GM12891 (cell line): ENCODE measurements around the gene HGF.

Source experiments
- POLR2A ChIP-seq: IDR thresholded peaks from 2 replicates; pipeline ENCODE4 v1.6.1; 2011; ENCODE audit warnings: low read depth, low read length, control low read depth
- POLR2AphosphoS5 ChIP-seq: IDR thresholded peaks from 2 replicates; pipeline ENCODE4 v1.6.1; 2011; ENCODE audit warnings: low read depth, low read length, control low read depth
- POU2F2 ChIP-seq: IDR thresholded peaks from 2 replicates; pipeline ENCODE4 v1.6.1; 2011; ENCODE audit warnings: low read depth, mild to moderate bottlenecking, control low read depth, low read length, moderate library complexity
- SPI1 ChIP-seq: IDR thresholded peaks from 2 replicates; pipeline ENCODE4 v1.6.1; 2011; ENCODE audit warnings: low read depth, low read length, control low read depth
- TAF1 ChIP-seq: IDR thresholded peaks from 2 replicates; pipeline ENCODE4 v1.6.1; 2011; ENCODE audit warnings: low read depth, low read length, control low read depth

DNA sequence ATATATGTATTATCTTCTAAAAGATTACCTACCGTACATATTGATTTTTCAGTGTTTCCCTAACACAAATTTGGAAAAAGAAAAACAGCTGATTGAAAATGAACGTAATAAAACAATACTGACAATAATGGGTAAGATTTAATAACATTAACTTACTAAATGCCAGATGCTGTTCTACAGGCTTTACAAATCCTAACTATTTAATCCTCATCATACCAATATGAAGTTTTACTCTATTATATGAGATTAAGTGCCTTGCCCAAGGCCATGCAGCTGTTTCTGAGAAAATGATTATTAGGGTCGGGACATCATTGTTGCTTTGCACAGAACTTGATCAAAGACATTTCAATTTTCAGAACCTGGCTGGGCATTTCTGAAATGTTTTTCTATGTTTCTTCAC is 104.6 kb downstream of the HGF start:
- no peak for TF ChIP-seq POLR2AphosphoS5
- TF ChIP-seq POLR2A = no peak
- TF ChIP-seq TAF1 = no peak
- TF ChIP-seq POU2F2 = no peak
- no peak for TF ChIP-seq SPI1
